Heart left ventricle (tissue), 13 donors: ENCODE data around the gene GPR84.

ENCODE experiments used
- CTCF ChIP-seq, 12 donors: fragments of 200-600 bp; sonication (generic) in 4 of 12; IDR thresholded peaks; one replicate each; pipeline versions ENCODE4 v1.5.0 to v1.8.0; 2018 to 2022; ENCODE audit warnings: antibody characterized with exemption in 12 of 12, mild to moderate bottlenecking in 5 of 12
- POLR2A ChIP-seq, 2 donors: fragments of 450-650 bp; IDR thresholded peaks; one replicate each; pipeline ENCODE4 v1.6.1; 2017; ENCODE audit warnings: antibody characterized with exemption in 2 of 2, mild to moderate bottlenecking in 2 of 2, moderate library complexity in 2 of 2
- donor health status: ischemic (EF 13 %, LVEDD 7.1; RV severe dilation, severe dysfunction).
- donor health status: DM: no; HTN: yes; CAD: no.
- donor health status: DM: no; HTN: no; CAD: no.
- donor health status: ischemic (EF 25% LVEDD 6.9; RV normal size, moderate dysfunction).
- donor health status: ischemic (EF 25% LVEDD 5.7; RV mildly dilated, moderate dysfunction).
- donor health status: ischemic (EF 35%, LVEDD 5.7; RV mildly dilated, moderate dysfunction).
- donor health status: nonischemic (EF 11% LVEDD 7.7; RV severe dilation, severe dysfunction).
- donor health status: DM: yes; HTN: yes; CAD: no.
- donor health status: PGD.
- donor health status: ischemic (EF 29% LVEDD 5.4; RV normal size, mild dysfunction).
- donor health status: nonischemic (EF 23%, LVEDD 6.1; RV moderate dilation, normal function).

GRCh38 chr12:54384591-54385041 lies 20.3 kb upstream of the GPR84 start, which contains the start of gene ZNF385A:
- no peak for TF ChIP-seq CTCF (IDR thresholded peaks at IDR 0.05)
- TF ChIP-seq POLR2A (IDR thresholded peaks at IDR 0.05) = no peak
